Parathyroid adenoma (tissue), 2 donors: Measurements from ENCODE around the gene TNNC1.

ENCODE experiments used
- H2AFZ ChIP-seq: fragments of 300-600 bp; sonication (generic); one replicate; pipeline ENCODE4 v1.7.0; 2017; ENCODE audit warnings: antibody characterized with exemption, mild to moderate bottlenecking
- H3K27ac ChIP-seq: fragments of 300-600 bp; sonication (generic); one replicate; pipeline ENCODE4 v1.7.0; 2017
- H3K27me3 ChIP-seq: fragments of 300-600 bp; sonication (generic); one replicate; pipeline ENCODE4 v1.7.0; 2017; ENCODE audit warnings: low read length; ENCODE audit not compliant: control insufficient read depth, insufficient read depth
- H3K36me3 ChIP-seq: fragments of 300-600 bp; sonication (generic); one replicate; pipeline ENCODE4 v1.7.0; 2017; ENCODE audit warnings: low read length; ENCODE audit not compliant: control insufficient read depth, insufficient read depth
- H3K4me1 ChIP-seq: fragments of 300-600 bp; sonication (generic); one replicate; pipeline ENCODE4 v1.7.0; 2017; ENCODE audit warnings: control low read depth
- H3K4me2 ChIP-seq: fragments of 300-600 bp; sonication (generic); one replicate; pipeline ENCODE4 v1.7.0; 2017; ENCODE audit warnings: low read length
- H3K4me3 ChIP-seq: fragments of 300-600 bp; sonication (generic); one replicate; pipeline ENCODE4 v1.7.0; 2017; ENCODE audit warnings: low read depth, low read length
- H3K79me2 ChIP-seq: fragments of 300-600 bp; sonication (generic); one replicate; pipeline ENCODE4 v1.7.0; 2017; ENCODE audit warnings: control low read depth
- H3K9ac ChIP-seq: fragments of 300-600 bp; sonication (generic); one replicate; pipeline ENCODE4 v1.7.0; 2017; ENCODE audit warnings: mild to moderate bottlenecking
- H3K9me3 ChIP-seq: fragments of 300-600 bp; sonication (generic); one replicate; pipeline ENCODE4 v1.7.0; 2017; ENCODE audit warnings: low read length; ENCODE audit not compliant: control insufficient read depth
- CTCF ChIP-seq: fragments of 300-600 bp; sonication (generic); IDR thresholded peaks from one replicate; pipeline ENCODE4 v1.7.0; 2017; ENCODE audit warnings: antibody characterized with exemption, mild to moderate bottlenecking
- donor health status: primary hyperparathyroidism.

TNNC1 gene

GRCh38 chr3:52498137-52499054 is 44.6 kb upstream of the TNNC1 start:
- Histone ChIP-seq H3K27ac (no peak overlapping the region), H3K9ac (no peak overlapping the region), H3K4me2 (no peak overlapping the region), H3K79me2 (no peaks in the 10 kb centered on the region), H3K4me1 (no peaks in the 10 kb centered on the region), H3K36me3 (no peaks in the 10 kb centered on the region), H3K27me3 (no peaks in the 10 kb centered on the region), H2AFZ (no peak overlapping the region), H3K4me3 (no peak overlapping the region), H3K9me3 (no peaks in the 10 kb centered on the region)
- no peak for TF ChIP-seq CTCF

GRCh38 chr3:52495777-52496602 is 42.1 kb upstream of the TNNC1 start:
- Histone ChIP-seq H3K9me3 (no peaks in the 10 kb centered on the region), H3K9ac (no peak overlapping the region), H2AFZ (no peak overlapping the region), H3K79me2 (no peaks in the 10 kb centered on the region), H3K4me1 (peaks cover 6% of the 10 kb centered on the region), H3K36me3 (no peaks in the 10 kb centered on the region), H3K27me3 (no peaks in the 10 kb centered on the region), H3K27ac (no peak overlapping the region), H3K4me2 (no peak overlapping the region), H3K4me3 (no peak overlapping the region)
- TF ChIP-seq CTCF = no peak

- Histone ChIP-seq H3K4me3 (no peak within 1 kb of the TSS), H3K4me1 (peaks cover 10% of the 10 kb centered on the region), H3K4me2 (no peak within 1 kb of the TSS), H3K9ac (no peak within 1 kb of the TSS), H2AFZ (no peak within 1 kb of the TSS), H3K27ac (no peak within 1 kb of the TSS), H3K9me3 (no peaks in the 10 kb centered on the region), H3K79me2 (no peaks in the 10 kb centered on the region), H3K27me3 (no peaks in the 10 kb centered on the region), H3K36me3 (no peaks in the 10 kb centered on the region)
- no peak for TF ChIP-seq CTCF
Measured at GRCh38 chr3:52494886-52495495, 41.1 kb upstream of the TNNC1 start, which contains the start of gene STAB1. TSS of gene STAB1 (plus strand) at chr3:52495338. CDS start at chr3:52495414, 76 bp downstream.

- Histone ChIP-seq H3K4me1 (peaks cover 10% of the 10 kb centered on the region), H3K4me3 (no peak overlapping the region)
Measured at GRCh38 chr3:52494445-52494844, 40.6 kb upstream of the TNNC1 start.

More at GRCh38 chr3:52494445-52494844, 40.6 kb upstream of the TNNC1 start:
- H3K79me2 ChIP-seq = no peaks in the 10 kb centered on the region
- no peak overlapping the region for H3K9ac ChIP-seq
- H3K27ac ChIP-seq = no peak overlapping the region
- no peak for TF ChIP-seq CTCF
- H3K9me3 ChIP-seq = no peaks in the 10 kb centered on the region
- H3K36me3 ChIP-seq = no peaks in the 10 kb centered on the region
- no peak overlapping the region for H3K4me2 ChIP-seq
- no peaks in the 10 kb centered on the region for H3K27me3 ChIP-seq
- no peak overlapping the region for H2AFZ ChIP-seq
